Measurements from ENCODE around the gene ATP12A. TPM values are rescaled to one million over a fixed set of nuclear protein-coding genes. Genes with fewer than 3 reads are reported as not detected.

The ATP12A gene
- total RNA-seq, 1 donor from 2014 or later: not detected

- H3K79me2 ChIP-seq (ENCODE audit: low read depth): no peaks in the 10 kb centered on the region
- no peak overlapping the region for H2AFZ ChIP-seq (replicated peaks)
- Mint-ChIP-seq H3K9me3 (no peaks in the 10 kb centered on the region), H3K27ac (no peak overlapping the region), H3K4me3 (no peak overlapping the region), H3K4me1 (peaks cover 2% of the 10 kb centered on the region), H3K27me3 (ENCODE audit: insufficient read depth, low read depth) (peaks cover 3% of the 10 kb centered on the region), H3K36me3 (no peaks in the 10 kb centered on the region)
- no peak overlapping the region for H3K27ac ChIP-seq
- no peaks in the 10 kb centered on the region for H4K20me1 ChIP-seq (ENCODE audit: low read depth)
- no peaks in the 10 kb centered on the region for H3F3A ChIP-seq (ENCODE audit: low read depth)
- H3K9ac ChIP-seq: no peak overlapping the region
- DNase-seq (ENCODE audit: low spot score): no peak
- H3K4me3 ChIP-seq: no peak overlapping the region
- H3K4me1 ChIP-seq: no peaks in the 10 kb centered on the region
- peaks cover 4% of the 10 kb centered on the region for H3K27me3 ChIP-seq
- TF ChIP-seq EZH2phosphoT487 (IDR thresholded peaks at IDR 0.05) (no peak), EZH2 (IDR thresholded peaks at IDR 0.05) (no peak)
- TF ChIP-seq, protein P1, sequence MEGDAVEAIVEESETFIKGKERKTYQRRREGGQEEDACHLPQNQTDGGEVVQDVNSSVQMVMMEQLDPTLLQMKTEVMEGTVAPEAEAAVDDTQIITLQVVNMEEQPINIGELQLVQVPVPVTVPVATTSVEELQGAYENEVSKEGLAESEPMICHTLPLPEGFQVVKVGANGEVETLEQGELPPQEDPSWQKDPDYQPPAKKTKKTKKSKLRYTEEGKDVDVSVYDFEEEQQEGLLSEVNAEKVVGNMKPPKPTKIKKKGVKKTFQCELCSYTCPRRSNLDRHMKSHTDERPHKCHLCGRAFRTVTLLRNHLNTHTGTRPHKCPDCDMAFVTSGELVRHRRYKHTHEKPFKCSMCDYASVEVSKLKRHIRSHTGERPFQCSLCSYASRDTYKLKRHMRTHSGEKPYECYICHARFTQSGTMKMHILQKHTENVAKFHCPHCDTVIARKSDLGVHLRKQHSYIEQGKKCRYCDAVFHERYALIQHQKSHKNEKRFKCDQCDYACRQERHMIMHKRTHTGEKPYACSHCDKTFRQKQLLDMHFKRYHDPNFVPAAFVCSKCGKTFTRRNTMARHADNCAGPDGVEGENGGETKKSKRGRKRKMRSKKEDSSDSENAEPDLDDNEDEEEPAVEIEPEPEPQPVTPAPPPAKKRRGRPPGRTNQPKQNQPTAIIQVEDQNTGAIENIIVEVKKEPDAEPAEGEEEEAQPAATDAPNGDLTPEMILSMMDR (IDR thresholded peaks at IDR 0.05): no peak
- H3K4me2 ChIP-seq: no peak overlapping the region
- H3K36me3 ChIP-seq: no peaks in the 10 kb centered on the region
- H3K9me3 ChIP-seq (ENCODE audit: low read depth): no peaks in the 10 kb centered on the region
Observed at GRCh38 chr13:24698686-24699085, 18.5 kb downstream of the ATP12A start.

- H3K9me3 ChIP-seq (ENCODE audit: low read depth): no peaks in the 10 kb centered on the region
- Mint-ChIP-seq H3K27me3 (ENCODE audit: insufficient read depth, low read depth) (peaks cover 7% of the 10 kb centered on the region), H3K9me3 (no peaks in the 10 kb centered on the region), H3K27ac (no peak overlapping the region), H3K4me1 (no peaks in the 10 kb centered on the region), H3K36me3 (no peaks in the 10 kb centered on the region), H3K4me3 (no peak overlapping the region)
- H3K4me1 ChIP-seq: no peaks in the 10 kb centered on the region
- TF ChIP-seq, protein P1 (IDR thresholded peaks at IDR 0.05): no peak
- no peak for TF ChIP-seq EZH2phosphoT487 (IDR thresholded peaks at IDR 0.05)
- no peak for TF ChIP-seq EZH2 (IDR thresholded peaks at IDR 0.05)
- H2AFZ ChIP-seq (replicated peaks): no peak overlapping the region
- DNase-seq (ENCODE audit: low spot score): no peak
- no peaks in the 10 kb centered on the region for H3K79me2 ChIP-seq (ENCODE audit: low read depth)
- H3K36me3 ChIP-seq: no peaks in the 10 kb centered on the region
- no peaks in the 10 kb centered on the region for H4K20me1 ChIP-seq (ENCODE audit: low read depth)
- H3K9ac ChIP-seq: no peak overlapping the region
- no peaks in the 10 kb centered on the region for H3F3A ChIP-seq (ENCODE audit: low read depth)
- no peak overlapping the region for H3K27ac ChIP-seq
- H3K27me3 ChIP-seq: no peaks in the 10 kb centered on the region
- no peak overlapping the region for H3K4me3 ChIP-seq
- H3K4me2 ChIP-seq: no peak overlapping the region
Observed at GRCh38 chr13:24699541-24699940, 19.3 kb downstream of the ATP12A start.

GRCh38 chr13:24700539-24700938 is 20.3 kb downstream of the ATP12A start:
- Mint-ChIP-seq H3K9me3 (no peaks in the 10 kb centered on the region), H3K4me1 (no peaks in the 10 kb centered on the region), H3K27ac (no peak overlapping the region), H3K27me3 (ENCODE audit: insufficient read depth, low read depth) (peaks cover 9% of the 10 kb centered on the region), H3K4me3 (no peak overlapping the region), H3K36me3 (no peaks in the 10 kb centered on the region)
- H3K4me1 ChIP-seq: no peaks in the 10 kb centered on the region
- no peak overlapping the region for H3K9ac ChIP-seq
- H3K36me3 ChIP-seq: no peaks in the 10 kb centered on the region
- DNase-seq (ENCODE audit: low spot score): no peak
- H4K20me1 ChIP-seq (ENCODE audit: low read depth): no peaks in the 10 kb centered on the region
- no peaks in the 10 kb centered on the region for H3K9me3 ChIP-seq (ENCODE audit: low read depth)
- H3F3A ChIP-seq (ENCODE audit: low read depth): no peaks in the 10 kb centered on the region
- no peak overlapping the region for H3K4me3 ChIP-seq
- H2AFZ ChIP-seq (replicated peaks): no peak overlapping the region
- H3K79me2 ChIP-seq (ENCODE audit: low read depth): no peaks in the 10 kb centered on the region
- H3K27me3 ChIP-seq: no peaks in the 10 kb centered on the region
- TF ChIP-seq EZH2 (IDR thresholded peaks at IDR 0.05) (no peak), EZH2phosphoT487 (IDR thresholded peaks at IDR 0.05) (no peak)
- TF ChIP-seq, protein P1 (IDR thresholded peaks at IDR 0.05): no peak
- H3K27ac ChIP-seq: no peak overlapping the region
- H3K4me2 ChIP-seq: no peak overlapping the region

All from neural progenitor cell (in vitro differentiated cells).